ENCODE data around the gene COG3.

The COG3 gene

GRCh38 chr13:45554604-45555109 lies 89.9 kb downstream of the COG3 start:
- DNase-seq, result no peak

GRCh38 chr13:45564133-45564776 lies 99.5 kb downstream of the COG3 start:
- DNase-seq, result no peak

GRCh38 chr13:45565331-45565730 lies 100.6 kb downstream of the COG3 start:
- DNase-seq, result no peak

- DNase-seq, result no peak
Observed at GRCh38 chr13:45575146-45575829, 110.5 kb downstream of the COG3 start.

- no peak for DNase-seq
Observed at GRCh38 chr13:45575830-45576180, 111.1 kb downstream of the COG3 start.

- DNase-seq, result no peak
Observed at GRCh38 chr13:45576466-45576865, 111.7 kb downstream of the COG3 start.

- no peak for DNase-seq
Observed at GRCh38 chr13:45582408-45583076, 117.8 kb downstream of the COG3 start.

- no peak for DNase-seq
Observed at GRCh38 chr13:45584816-45585215, 120.1 kb downstream of the COG3 start.
